Naive thymus-derived CD4-positive, alpha-beta T cell (primary cell): ENCODE results near the gene DYNC2I2. TPM values are rescaled to one million over a fixed set of nuclear protein-coding genes. Genes with fewer than 3 reads are reported as not detected.
A peak's percentile ranks its signal among the peaks of the same experiment; 100 is the strongest.

Source experiments
- ATAC-seq: fragments of 150-1000 bp; cut with Tn5 transposase; 2 replicates; pipeline ENCODE4 v1.10.0; 2021; ENCODE audit warnings: mild to moderate bottlenecking, moderate library complexity
- CTCF ChIA-PET: fragments of 350-600 bp; sonication (Branson Sonifier 250); formaldehyde crosslinking; loops from one replicate; lab custom pipeline; 2021; ENCODE audit warnings: antibody characterized with exemption; lab: Charles Lee
- POLR2A ChIA-PET: fragments of 350-600 bp; sonication (Branson Sonifier 250); formaldehyde crosslinking; loops from one replicate; lab custom pipeline; 2021; ENCODE audit warnings: antibody characterized with exemption, inconsistent platforms; lab: Charles Lee
- DNase-seq, 9 donors: peaks; one replicate each; pipeline versions ENCODE4 v3.0.0 to v3.0.0-alpha.2; 2020 to 2022; ENCODE audit warnings: mixed read lengths in 1 of 9
- H3K27ac ChIP-seq: one replicate; pipeline ENCODE4 v1.7.0; 2013; ENCODE audit warnings: mild to moderate bottlenecking, low read depth, low read length, moderate library complexity
- H3K27me3 ChIP-seq, 2 donors: one replicate each; pipeline ENCODE4 v1.7.0; 2013; ENCODE audit warnings: low read length in 2 of 2, mild to moderate bottlenecking in 2 of 2, moderate library complexity in 2 of 2; ENCODE audit not compliant: control insufficient read depth in 2 of 2, insufficient read depth in 2 of 2
- H3K36me3 ChIP-seq, 3 experiments: 1 replicate in 2 of 3; 2 replicates in 1 of 3; pipeline ENCODE4 v1.7.0; 2013; ENCODE audit warnings: low read length in 3 of 3, mild to moderate bottlenecking in 3 of 3, moderate library complexity in 1 of 3; ENCODE audit not compliant: insufficient read depth in 3 of 3, control insufficient read depth in 2 of 3
- H3K4me1 ChIP-seq, 2 donors: one replicate each; pipeline ENCODE4 v1.7.0; 2013; ENCODE audit warnings: low read length in 2 of 2, mild to moderate bottlenecking in 2 of 2, moderate library complexity in 1 of 2; ENCODE audit not compliant: control insufficient read depth in 2 of 2, insufficient read depth in 2 of 2
- H3K4me3 ChIP-seq: 2 replicates; pipeline ENCODE4 v1.7.0; 2013; ENCODE audit warnings: mild to moderate bottlenecking, low read length
- H3K9me3 ChIP-seq, 3 experiments: 1 replicate in 2 of 3; 2 replicates in 1 of 3; pipeline ENCODE4 v1.7.0; 2013; ENCODE audit warnings: low read length in 3 of 3; ENCODE audit not compliant: control insufficient read depth in 2 of 3
- H3K27ac Mint-ChIP-seq, 9 donors: one replicate each; pipeline ENCODE4 v1.8.0; 2020 to 2022; ENCODE audit warnings: mixed read lengths in 9 of 9, mild to moderate bottlenecking in 8 of 9, moderate library complexity in 5 of 9, inconsistent platforms in 2 of 9
- H3K27me3 Mint-ChIP-seq, 5 donors: one replicate each; pipeline ENCODE4 v1.8.0; 2021 to 2022; ENCODE audit warnings: mixed read lengths in 5 of 5, mild to moderate bottlenecking in 1 of 5
- H3K36me3 Mint-ChIP-seq, 5 donors: one replicate each; pipeline ENCODE4 v1.8.0; 2020 to 2022; ENCODE audit warnings: mixed read lengths in 5 of 5, mild to moderate bottlenecking in 3 of 5, inconsistent platforms in 1 of 5
- H3K4me1 Mint-ChIP-seq, 7 donors: one replicate each; pipeline ENCODE4 v1.8.0; 2020 to 2022; ENCODE audit warnings: mixed read lengths in 7 of 7, mild to moderate bottlenecking in 3 of 7, inconsistent platforms in 1 of 7
- H3K4me3 Mint-ChIP-seq, 10 donors: one replicate each; pipeline ENCODE4 v1.8.0; 2020 to 2022; ENCODE audit warnings: mild to moderate bottlenecking in 10 of 10, mixed read lengths in 10 of 10, moderate library complexity in 6 of 10, inconsistent platforms in 2 of 10
- H3K9me3 Mint-ChIP-seq, 11 donors: one replicate each; pipeline ENCODE4 v1.8.0; 2020 to 2022; ENCODE audit warnings: mixed read lengths in 11 of 11, mild to moderate bottlenecking in 4 of 11, inconsistent platforms in 1 of 11, moderate library complexity in 1 of 11
- intact Hi-C, 2 donors: fragments of 100-400 bp; cut with micrococcal nuclease; formaldehyde crosslinking; loops; one replicate each; pipeline ENCODE4 v1.15.1; 2023
- polyA plus RNA-seq, 2 donors: library from polyadenylated mRNA; unstranded; fragments of 300-500 nt; fragmentation: Illumina TruSeq; gene quantifications; one replicate each; pipeline ENCODE4 v1.2.3, GENCODE V29; 2021
- total RNA-seq, 6 experiments: library from RNA in 5 of 6; stranded (reverse) in 5 of 6; gene quantifications; 1 replicate in 5 of 6; 2 replicates in 1 of 6; pipeline ENCODE4 v1.2.3 and lab custom pipeline; 2021 to 2026

The DYNC2I2 gene
- total and polyA plus RNA-seq, 7 experiments from 2014 or later = 1.4 to 41.7 (median 3.7) TPM

DNA sequence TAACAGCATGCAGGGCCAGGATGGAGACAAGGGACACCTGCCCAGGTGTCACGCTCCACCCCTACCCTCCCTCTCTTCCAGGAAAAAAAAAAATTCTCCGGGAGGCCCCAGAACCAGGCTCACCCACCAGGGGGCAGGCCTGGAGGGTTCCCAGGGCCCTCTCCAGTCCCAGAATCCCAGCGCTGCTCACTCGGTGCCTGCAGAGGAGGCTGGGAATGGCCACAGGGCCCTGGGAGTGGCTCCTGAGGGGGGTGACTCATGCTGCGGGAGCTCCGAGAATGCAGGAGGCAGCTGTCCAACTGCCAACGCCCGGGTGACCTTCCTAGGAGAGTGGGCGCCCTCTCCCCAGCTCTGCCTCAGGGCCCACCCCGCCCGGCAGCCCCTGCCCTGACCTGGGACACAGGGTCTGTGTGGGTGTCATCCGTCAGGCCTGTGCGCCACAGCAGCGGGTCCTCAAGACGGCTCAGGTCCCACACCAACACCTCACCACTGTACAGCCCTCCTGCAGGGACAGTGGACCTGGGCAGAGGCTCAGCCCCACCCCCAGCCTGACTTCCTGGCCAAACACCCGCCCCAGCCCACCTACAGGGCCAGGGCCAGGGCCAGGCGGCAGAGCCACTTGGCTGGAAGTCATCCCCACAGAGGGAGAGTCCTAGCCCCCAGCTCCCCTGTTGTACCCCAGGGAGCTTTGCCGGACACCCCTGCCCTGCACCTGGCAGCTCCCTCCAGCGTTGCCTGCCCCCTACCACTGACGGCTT lies 21.2 kb downstream of the DYNC2I2 start:
- CTCF ChIA-PET = no interaction called here

DNA sequence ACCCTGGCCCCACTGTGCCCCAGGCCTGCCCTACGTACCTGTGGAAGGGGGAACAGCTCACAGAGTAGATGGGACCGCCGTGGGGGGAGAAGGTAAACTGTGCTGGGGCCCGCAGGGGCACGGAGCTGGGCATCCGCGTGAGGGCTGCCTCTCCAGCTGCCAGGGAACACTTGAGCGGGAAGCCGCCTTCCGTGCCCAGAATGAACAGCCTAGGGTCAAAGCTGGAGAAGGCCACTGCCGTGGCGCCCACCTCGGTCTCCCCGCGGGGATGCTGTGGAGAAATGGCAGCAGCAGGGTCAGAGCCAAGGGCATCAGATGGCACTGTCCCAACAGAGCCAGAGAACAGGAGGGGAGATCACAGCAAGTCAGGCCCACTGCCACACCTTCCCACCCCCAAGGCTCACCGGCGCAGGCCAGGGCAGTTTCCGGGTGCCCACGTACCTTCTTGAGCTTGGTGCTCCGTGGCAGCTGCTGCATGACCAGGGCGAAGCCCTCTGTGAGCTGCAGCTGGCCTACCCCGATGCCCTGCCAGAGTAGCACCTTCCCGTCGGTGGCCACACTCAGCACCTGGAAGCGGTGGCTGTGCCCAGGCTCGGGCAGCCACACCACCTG lies 21.9 kb downstream of the DYNC2I2 start:
- no peak for DNase-seq
- Mint-ChIP-seq H3K4me3 (no peak overlapping the region), H3K27ac (no peak overlapping the region), H3K27me3 (no peaks in the 10 kb centered on the region), H3K36me3 (peaks cover 0 to 22% (median 5%) of the 10 kb centered on the region in 5 donors), H3K4me1 (peaks cover 0 to 2% (median 0%) of the 10 kb centered on the region in 7 donors), H3K9me3 (no peaks in the 10 kb centered on the region)
- Histone ChIP-seq H3K27ac (no peak overlapping the region), H3K27me3 (no peaks in the 10 kb centered on the region), H3K4me1 (no peaks in the 10 kb centered on the region), H3K36me3 (peaks cover 6 to 46% (median 7%) of the 10 kb centered on the region in 3 experiments), H3K4me3 (no peak overlapping the region), H3K9me3 (no peaks in the 10 kb centered on the region)
- ATAC-seq = no peak
- POLR2A ChIA-PET = no interaction called here
- CTCF ChIA-PET = no interaction called here
- intact Hi-C loops = no loop called here

More for the DNA sequence above, 21.2 kb downstream of the DYNC2I2 start:
- H3K4me3 Mint-ChIP-seq = no peak overlapping the region
- H3K36me3 ChIP-seq = peaks cover 5 to 39% (median 7%) of the 10 kb centered on the region in 3 experiments
- no peaks in the 10 kb centered on the region for H3K9me3 Mint-ChIP-seq
- H3K27me3 Mint-ChIP-seq = no peaks in the 10 kb centered on the region
- no peak overlapping the region for H3K27ac ChIP-seq
- no peak overlapping the region for H3K4me3 ChIP-seq
- no peaks in the 10 kb centered on the region for H3K27me3 ChIP-seq
- POLR2A ChIA-PET = no interaction called here
- H3K4me1 ChIP-seq = no peaks in the 10 kb centered on the region
- H3K27ac Mint-ChIP-seq = no peak overlapping the region
- H3K36me3 Mint-ChIP-seq = peaks cover 0 to 16% (median 5%) of the 10 kb centered on the region in 5 donors
- no peaks in the 10 kb centered on the region for H3K9me3 ChIP-seq
- peak; percentile 15 for ATAC-seq
- no peak for DNase-seq
- H3K4me1 Mint-ChIP-seq = peaks cover 0 to under 1% (median 0%) of the 10 kb centered on the region in 7 donors
- intact Hi-C loops = no loop called here

DNA sequence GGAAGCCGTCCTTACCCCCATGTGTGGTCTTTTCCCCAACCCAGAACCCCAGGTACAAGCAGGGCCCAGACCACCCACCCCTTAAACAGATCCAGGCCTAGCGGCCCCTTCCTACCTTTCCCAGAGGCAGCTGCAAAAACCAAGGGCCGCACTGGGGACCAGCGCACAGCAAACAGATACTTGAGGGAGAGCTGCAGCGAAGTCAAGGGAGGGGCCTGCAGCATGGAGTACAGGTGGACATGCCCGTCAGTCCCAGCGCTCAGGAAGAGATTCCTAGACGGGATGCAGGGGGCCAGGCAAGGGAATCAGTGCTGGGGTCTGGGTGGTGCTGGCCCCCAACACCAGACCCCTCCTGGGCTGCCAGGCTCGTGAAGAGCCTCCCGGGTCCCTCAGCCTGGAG lies 22.5 kb downstream of the DYNC2I2 start:
- no peaks in the 10 kb centered on the region for H3K4me1 ChIP-seq
- no peak overlapping the region for H3K4me3 Mint-ChIP-seq
- no peak overlapping the region for H3K27ac ChIP-seq
- no peak for ATAC-seq
- H3K4me3 ChIP-seq = no peak overlapping the region
- ChIA-PET CTCF (no interaction called here), POLR2A (no interaction called here)
- no peaks in the 10 kb centered on the region for H3K9me3 ChIP-seq
- no peak for DNase-seq
- H3K27ac Mint-ChIP-seq = peak overlapping the region in 2 of 9 donors; percentile 33 to 38
- no peaks in the 10 kb centered on the region for H3K27me3 Mint-ChIP-seq
- H3K4me1 Mint-ChIP-seq = peaks cover 0 to 5% (median 0%) of the 10 kb centered on the region in 7 donors
- H3K9me3 Mint-ChIP-seq = no peaks in the 10 kb centered on the region
- H3K27me3 ChIP-seq = no peaks in the 10 kb centered on the region
- intact Hi-C loops = no loop called here
- peaks cover 7 to 53% (median 13%) of the 10 kb centered on the region in 3 experiments for H3K36me3 ChIP-seq
- peaks cover 0 to 24% (median 5%) of the 10 kb centered on the region in 5 donors for H3K36me3 Mint-ChIP-seq

DNA sequence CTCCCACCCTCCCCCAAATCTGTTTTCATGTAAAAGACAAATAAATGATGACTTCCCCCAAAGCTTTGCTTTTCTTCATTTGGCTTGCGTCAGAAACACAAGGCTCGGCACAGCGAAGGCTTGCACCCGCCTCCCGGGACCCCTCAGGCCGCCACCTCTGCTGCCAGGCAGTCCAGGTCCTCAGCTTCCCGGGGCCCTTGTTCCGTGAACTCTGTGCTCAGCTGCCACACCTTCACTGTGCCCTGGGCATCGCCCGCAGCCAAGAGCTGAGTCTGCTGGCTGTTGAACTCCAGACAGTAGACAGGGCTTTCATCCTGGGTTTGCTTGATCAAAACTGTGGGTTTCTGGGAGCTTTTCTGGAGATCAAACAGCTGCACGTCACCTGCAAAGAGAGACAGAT lies 23.0 kb downstream of the DYNC2I2 start:
- Histone ChIP-seq H3K9me3 (no peaks in the 10 kb centered on the region), H3K27ac (no peak overlapping the region), H3K4me3 (no peak overlapping the region), H3K36me3 (peaks cover 7 to 58% (median 15%) of the 10 kb centered on the region in 3 experiments), H3K27me3 (no peaks in the 10 kb centered on the region), H3K4me1 (no peaks in the 10 kb centered on the region)
- intact Hi-C loops = no loop called here
- no peak overlapping the region for H3K4me3 Mint-ChIP-seq
- CTCF ChIA-PET = no interaction called here
- no peak for ATAC-seq
- H3K36me3 Mint-ChIP-seq = peaks cover 0 to 29% (median 6%) of the 10 kb centered on the region in 5 donors
- H3K4me1 Mint-ChIP-seq = peaks cover 0 to 5% (median 0%) of the 10 kb centered on the region in 7 donors
- DNase-seq = no peak
- H3K27ac Mint-ChIP-seq = peak overlapping the region in 3 of 9 donors; percentile 33 to 65 (median 56)
- POLR2A ChIA-PET = no interaction called here
- H3K9me3 Mint-ChIP-seq = no peaks in the 10 kb centered on the region
- no peaks in the 10 kb centered on the region for H3K27me3 Mint-ChIP-seq

DNA sequence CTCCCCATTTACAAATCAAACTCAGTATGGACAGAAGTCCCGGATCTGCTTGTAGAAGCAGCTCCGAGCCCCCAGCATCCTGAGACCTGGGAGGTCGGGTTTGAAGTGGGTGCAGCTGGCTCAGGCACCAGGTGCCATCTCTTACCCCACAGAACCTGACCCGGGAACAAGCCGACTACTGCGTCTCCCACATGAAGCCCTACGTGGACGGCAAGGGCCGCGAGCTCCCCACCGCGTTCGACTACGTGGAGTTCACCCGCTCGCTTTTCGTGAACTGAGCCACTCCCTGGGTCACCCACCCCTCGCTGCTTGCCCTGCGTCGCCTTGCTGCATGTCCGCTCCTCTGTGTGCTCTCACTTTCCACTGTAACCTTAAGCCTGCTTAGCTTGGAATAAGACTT lies 23.6 kb downstream of the DYNC2I2 start:
- no peak overlapping the region for H3K4me3 Mint-ChIP-seq
- H3K27me3 Mint-ChIP-seq = no peaks in the 10 kb centered on the region
- Histone ChIP-seq H3K27me3 (no peaks in the 10 kb centered on the region), H3K4me3 (no peak overlapping the region), H3K4me1 (no peaks in the 10 kb centered on the region), H3K9me3 (no peaks in the 10 kb centered on the region), H3K36me3 (peaks cover 8 to 63% (median 21%) of the 10 kb centered on the region in 3 experiments), H3K27ac (no peak overlapping the region)
- intact Hi-C loops = no loop called here
- H3K4me1 Mint-ChIP-seq = peaks cover 0 to 5% (median 0%) of the 10 kb centered on the region in 7 donors
- DNase-seq (no peak), ATAC-seq (no peak)
- H3K9me3 Mint-ChIP-seq = no peaks in the 10 kb centered on the region
- CTCF ChIA-PET = no interaction called here
- H3K27ac Mint-ChIP-seq = peak overlapping the region in 2 of 9 donors; percentile 56 to 65
- H3K36me3 Mint-ChIP-seq = peaks cover 0 to 29% (median 6%) of the 10 kb centered on the region in 5 donors
- POLR2A ChIA-PET = no interaction called here

DNA sequence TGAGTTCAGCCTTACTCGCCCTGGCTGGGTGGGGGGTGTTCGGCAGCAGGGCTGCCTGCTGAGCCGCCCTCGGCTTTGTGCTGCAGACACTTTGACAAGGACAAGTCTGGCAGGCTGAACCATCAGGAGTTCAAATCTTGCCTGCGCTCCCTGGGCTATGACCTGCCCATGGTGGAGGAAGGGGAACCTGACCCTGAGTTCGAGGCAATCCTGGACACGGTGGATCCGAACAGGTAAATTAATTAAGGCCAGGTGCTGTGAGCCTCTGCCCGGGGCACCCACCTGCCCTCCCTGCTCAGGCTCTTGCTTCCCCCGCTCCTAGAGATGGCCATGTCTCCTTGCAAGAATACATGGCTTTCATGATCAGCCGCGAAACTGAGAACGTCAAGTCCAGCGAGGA lies 24.2 kb downstream of the DYNC2I2 start:
- H3K27ac Mint-ChIP-seq = peak overlapping the region in 1 of 9 donors; percentile 74

More for the DNA sequence above, 24.2 kb downstream of the DYNC2I2 start:
- no peaks in the 10 kb centered on the region for H3K27me3 Mint-ChIP-seq
- Histone ChIP-seq H3K36me3 (peaks cover 14 to 69% (median 24%) of the 10 kb centered on the region in 3 experiments), H3K27ac (no peak overlapping the region), H3K27me3 (no peaks in the 10 kb centered on the region), H3K4me3 (no peak overlapping the region), H3K4me1 (no peaks in the 10 kb centered on the region), H3K9me3 (no peaks in the 10 kb centered on the region)
- no peak for ATAC-seq
- no peak for DNase-seq
- peaks cover 0 to 32% (median 6%) of the 10 kb centered on the region in 5 donors for H3K36me3 Mint-ChIP-seq
- CTCF ChIA-PET = no interaction called here
- intact Hi-C loops = no loop called here
- POLR2A ChIA-PET = no interaction called here
- H3K9me3 Mint-ChIP-seq = no peaks in the 10 kb centered on the region
- H3K4me1 Mint-ChIP-seq = peaks cover 0 to 5% (median 0%) of the 10 kb centered on the region in 7 donors
- H3K4me3 Mint-ChIP-seq = no peak overlapping the region
